Stimulated activated CD4-positive, alpha-beta T cell treated with anti-CD3 and anti-CD28 coated beads, Interleukin-15, amount 100 ng/mL, for 48 hours (primary cell): ENCODE results near the gene OS9.

Experiments used
- DNase-seq, 2 donors: peaks; one replicate each; pipeline ENCODE4 v3.0.0-alpha.2; 2020; ENCODE audit warnings: low read depth in 2 of 2

OS9 gene

GRCh38 chr12:57766464-57767304, 72.8 kb downstream of the OS9 start, which contains the start of gene CYP27B1:
Gene CYP27B1 (minus strand): TSS chr12:57767078. CDS start chr12:57767041, 37 bp downstream.
- DNase-seq = no peak

- no peak for DNase-seq
Measured at GRCh38 chr12:57767305-57767698, 73.4 kb downstream of the OS9 start.

- no peak for DNase-seq
Measured at GRCh38 chr12:57767876-57768275, 73.9 kb downstream of the OS9 start.

GRCh38 chr12:57769594-57769993, 75.7 kb downstream of the OS9 start:
- no peak for DNase-seq

- no peak for DNase-seq
Measured at GRCh38 chr12:57770734-57771133, 76.8 kb downstream of the OS9 start.
